ENCODE data around the gene RLIM. TPM values are rescaled to one million over a fixed set of nuclear protein-coding genes. Genes with fewer than 3 reads are reported as not detected.

The RLIM gene
- total and polyA plus RNA-seq, 2 experiments from 2014 or later, result 6.6 to 40.1 TPM

DNA sequence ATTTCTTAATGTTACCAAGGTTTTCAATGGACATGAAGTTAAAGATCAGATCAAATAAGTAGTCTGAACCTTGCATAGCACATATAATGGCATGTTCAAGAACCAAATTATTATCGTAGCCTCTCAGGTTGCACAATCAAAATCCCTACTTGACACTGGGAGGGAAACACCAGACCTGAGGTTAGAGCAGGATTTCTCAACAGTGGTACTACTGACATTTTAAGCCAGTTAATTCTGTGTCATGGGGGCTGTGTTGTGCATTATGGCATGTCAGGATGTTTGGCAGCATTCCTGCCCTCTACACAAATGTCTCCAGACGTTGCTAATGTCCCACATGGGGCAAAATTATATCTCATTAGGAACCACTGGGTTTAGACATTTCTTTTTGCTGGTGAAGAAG, 20.8 kb downstream of the RLIM start (continued):
- TF ChIP-seq STAT1 (IDR thresholded peaks at IDR 0.05; ENCODE audit: unreplicated experiment) (no peak), ZNF114 (CRISPR knock-in tag; IDR thresholded peaks at IDR 0.05) (no peak), POLR2AphosphoS5 (IDR thresholded peaks at IDR 0.05; ENCODE audit: low read depth) (no peak), CREB1 (CRISPR knock-in tag; IDR thresholded peaks at IDR 0.05; ENCODE audit: low read depth) (no peak), ZNF331 (CRISPR knock-in tag; IDR thresholded peaks at IDR 0.05; ENCODE audit: low read depth) (no peak)
- TF ChIP-seq, protein P1, sequence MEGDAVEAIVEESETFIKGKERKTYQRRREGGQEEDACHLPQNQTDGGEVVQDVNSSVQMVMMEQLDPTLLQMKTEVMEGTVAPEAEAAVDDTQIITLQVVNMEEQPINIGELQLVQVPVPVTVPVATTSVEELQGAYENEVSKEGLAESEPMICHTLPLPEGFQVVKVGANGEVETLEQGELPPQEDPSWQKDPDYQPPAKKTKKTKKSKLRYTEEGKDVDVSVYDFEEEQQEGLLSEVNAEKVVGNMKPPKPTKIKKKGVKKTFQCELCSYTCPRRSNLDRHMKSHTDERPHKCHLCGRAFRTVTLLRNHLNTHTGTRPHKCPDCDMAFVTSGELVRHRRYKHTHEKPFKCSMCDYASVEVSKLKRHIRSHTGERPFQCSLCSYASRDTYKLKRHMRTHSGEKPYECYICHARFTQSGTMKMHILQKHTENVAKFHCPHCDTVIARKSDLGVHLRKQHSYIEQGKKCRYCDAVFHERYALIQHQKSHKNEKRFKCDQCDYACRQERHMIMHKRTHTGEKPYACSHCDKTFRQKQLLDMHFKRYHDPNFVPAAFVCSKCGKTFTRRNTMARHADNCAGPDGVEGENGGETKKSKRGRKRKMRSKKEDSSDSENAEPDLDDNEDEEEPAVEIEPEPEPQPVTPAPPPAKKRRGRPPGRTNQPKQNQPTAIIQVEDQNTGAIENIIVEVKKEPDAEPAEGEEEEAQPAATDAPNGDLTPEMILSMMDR (conservative IDR thresholded peaks at IDR 0.05; ENCODE audit: low read depth in 2 of 2), result no peak
- TF ChIP-seq, protein P2, sequence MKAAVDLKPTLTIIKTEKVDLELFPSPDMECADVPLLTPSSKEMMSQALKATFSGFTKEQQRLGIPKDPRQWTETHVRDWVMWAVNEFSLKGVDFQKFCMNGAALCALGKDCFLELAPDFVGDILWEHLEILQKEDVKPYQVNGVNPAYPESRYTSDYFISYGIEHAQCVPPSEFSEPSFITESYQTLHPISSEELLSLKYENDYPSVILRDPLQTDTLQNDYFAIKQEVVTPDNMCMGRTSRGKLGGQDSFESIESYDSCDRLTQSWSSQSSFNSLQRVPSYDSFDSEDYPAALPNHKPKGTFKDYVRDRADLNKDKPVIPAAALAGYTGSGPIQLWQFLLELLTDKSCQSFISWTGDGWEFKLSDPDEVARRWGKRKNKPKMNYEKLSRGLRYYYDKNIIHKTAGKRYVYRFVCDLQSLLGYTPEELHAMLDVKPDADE (IDR thresholded peaks at IDR 0.05), result no peak

DNA sequence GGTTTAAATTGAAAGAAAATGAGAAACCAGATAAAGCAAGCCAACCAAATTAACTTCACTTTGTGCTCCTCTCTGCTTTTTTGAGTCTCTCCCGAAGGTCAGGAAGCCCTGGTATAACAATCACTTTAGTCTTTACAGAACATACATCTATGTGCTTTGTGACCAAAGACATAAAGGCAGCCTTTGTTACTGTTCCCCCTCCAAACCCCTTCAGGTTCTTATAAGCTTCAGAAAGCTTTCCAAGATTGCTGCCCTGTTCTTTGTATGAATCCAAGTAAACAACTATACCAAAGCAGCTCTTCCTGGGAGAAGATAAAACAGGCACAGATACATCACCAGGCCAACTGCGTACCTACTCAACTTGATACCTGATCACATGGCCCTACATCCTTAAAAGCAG, 28.7 kb downstream of the RLIM start:
- DNase-seq (ENCODE audit: low spot score), result no peak

DNA sequence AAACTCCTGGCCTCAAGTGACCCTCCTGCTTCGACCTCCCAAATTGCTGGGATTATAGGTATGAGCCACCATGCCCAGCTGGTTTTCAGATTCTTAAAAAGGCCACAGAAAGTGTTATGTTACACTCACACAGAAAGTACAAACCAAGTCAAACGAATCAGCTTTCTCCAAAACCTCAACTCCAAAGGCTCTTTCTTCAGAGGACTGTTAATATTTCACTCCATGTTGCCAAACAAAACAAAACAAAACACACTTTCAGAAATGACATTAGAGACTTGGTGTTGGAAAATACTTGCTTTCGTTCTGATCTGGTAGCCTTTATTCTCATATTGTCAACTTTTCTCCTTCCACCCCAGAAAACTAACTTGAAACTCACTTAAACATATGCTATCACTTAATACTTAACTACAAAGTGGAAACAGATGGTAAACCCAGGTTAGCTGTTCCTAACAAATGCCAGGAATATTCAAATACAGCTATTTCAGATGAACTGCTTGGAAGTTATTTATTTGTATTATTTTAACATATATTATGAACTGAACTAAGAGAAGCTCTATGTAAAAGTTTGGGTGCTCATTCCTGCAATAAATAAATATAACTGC, 34.7 kb downstream of the RLIM start:
- Histone ChIP-seq H3K27ac (ENCODE audit: low read depth) (no peak overlapping the region), H3K79me2 (replicated peaks; ENCODE audit: insufficient read depth) (no peaks in the 10 kb centered on the region), H3K27me3 (ENCODE audit: insufficient read depth) (no peaks in the 10 kb centered on the region), H3F3A (replicated peaks; ENCODE audit: low read depth) (no peaks in the 10 kb centered on the region), H3K4me1 (ENCODE audit: insufficient read depth) (no peaks in the 10 kb centered on the region), H2AFZ (no peak overlapping the region), H3K36me3 (ENCODE audit: insufficient read depth) (no peaks in the 10 kb centered on the region), H3K4me3 (no peak overlapping the region), H3K4me2 (no peak overlapping the region), H3K9me2 (ENCODE audit: insufficient read depth) (no peaks in the 10 kb centered on the region), H4K20me1 (replicated peaks; ENCODE audit: insufficient read depth) (no peaks in the 10 kb centered on the region)
- ATAC-seq (no peak), DNase-seq (ENCODE audit: low spot score) (no peak)
- Mint-ChIP-seq H3K4me3 (no peak overlapping the region), H3K9me3 (no peaks in the 10 kb centered on the region), H3K27ac (no peak overlapping the region), H3K27me3 (ENCODE audit: insufficient read depth, low read depth, poor library complexity) (no peaks in the 10 kb centered on the region), H3K4me1 (no peaks in the 10 kb centered on the region), H3K36me3 (ENCODE audit: low read depth) (no peaks in the 10 kb centered on the region)
- TF ChIP-seq ZNF331 (CRISPR knock-in tag; IDR thresholded peaks at IDR 0.05; ENCODE audit: low read depth) (no peak), CREB1 (CRISPR knock-in tag; IDR thresholded peaks at IDR 0.05; ENCODE audit: low read depth) (no peak)
- TF ChIP-seq, protein P3, sequence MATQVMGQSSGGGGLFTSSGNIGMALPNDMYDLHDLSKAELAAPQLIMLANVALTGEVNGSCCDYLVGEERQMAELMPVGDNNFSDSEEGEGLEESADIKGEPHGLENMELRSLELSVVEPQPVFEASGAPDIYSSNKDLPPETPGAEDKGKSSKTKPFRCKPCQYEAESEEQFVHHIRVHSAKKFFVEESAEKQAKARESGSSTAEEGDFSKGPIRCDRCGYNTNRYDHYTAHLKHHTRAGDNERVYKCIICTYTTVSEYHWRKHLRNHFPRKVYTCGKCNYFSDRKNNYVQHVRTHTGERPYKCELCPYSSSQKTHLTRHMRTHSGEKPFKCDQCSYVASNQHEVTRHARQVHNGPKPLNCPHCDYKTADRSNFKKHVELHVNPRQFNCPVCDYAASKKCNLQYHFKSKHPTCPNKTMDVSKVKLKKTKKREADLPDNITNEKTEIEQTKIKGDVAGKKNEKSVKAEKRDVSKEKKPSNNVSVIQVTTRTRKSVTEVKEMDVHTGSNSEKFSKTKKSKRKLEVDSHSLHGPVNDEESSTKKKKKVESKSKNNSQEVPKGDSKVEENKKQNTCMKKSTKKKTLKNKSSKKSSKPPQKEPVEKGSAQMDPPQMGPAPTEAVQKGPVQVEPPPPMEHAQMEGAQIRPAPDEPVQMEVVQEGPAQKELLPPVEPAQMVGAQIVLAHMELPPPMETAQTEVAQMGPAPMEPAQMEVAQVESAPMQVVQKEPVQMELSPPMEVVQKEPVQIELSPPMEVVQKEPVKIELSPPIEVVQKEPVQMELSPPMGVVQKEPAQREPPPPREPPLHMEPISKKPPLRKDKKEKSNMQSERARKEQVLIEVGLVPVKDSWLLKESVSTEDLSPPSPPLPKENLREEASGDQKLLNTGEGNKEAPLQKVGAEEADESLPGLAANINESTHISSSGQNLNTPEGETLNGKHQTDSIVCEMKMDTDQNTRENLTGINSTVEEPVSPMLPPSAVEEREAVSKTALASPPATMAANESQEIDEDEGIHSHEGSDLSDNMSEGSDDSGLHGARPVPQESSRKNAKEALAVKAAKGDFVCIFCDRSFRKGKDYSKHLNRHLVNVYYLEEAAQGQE (IDR thresholded peaks at IDR 0.05; ENCODE audit: unreplicated experiment), result no peak

More for the DNA sequence above, 28.7 kb downstream of the RLIM start:
- no peak for TF ChIP-seq ZNF114 (CRISPR knock-in tag; IDR thresholded peaks at IDR 0.05)
- TF ChIP-seq ZNF331 (CRISPR knock-in tag; IDR thresholded peaks at IDR 0.05; ENCODE audit: low read depth), result no peak
- Histone ChIP-seq H3K9me2 (ENCODE audit: insufficient read depth) (no peaks in the 10 kb centered on the region), H2AFZ (no peak overlapping the region), H3K4me2 (no peak overlapping the region), H3K36me3 (ENCODE audit: insufficient read depth) (no peaks in the 10 kb centered on the region), H3K79me2 (replicated peaks; ENCODE audit: insufficient read depth) (no peaks in the 10 kb centered on the region), H3K4me3 (no peak overlapping the region), H4K20me1 (replicated peaks; ENCODE audit: insufficient read depth) (no peaks in the 10 kb centered on the region), H3K27ac (ENCODE audit: low read depth) (no peak overlapping the region), H3K4me1 (ENCODE audit: insufficient read depth) (no peaks in the 10 kb centered on the region), H3K27me3 (ENCODE audit: insufficient read depth) (no peaks in the 10 kb centered on the region), H3F3A (replicated peaks; ENCODE audit: low read depth) (no peaks in the 10 kb centered on the region)
- Mint-ChIP-seq H3K4me1 (no peaks in the 10 kb centered on the region), H3K27ac (no peak overlapping the region), H3K4me3 (no peak overlapping the region), H3K36me3 (ENCODE audit: low read depth) (peaks cover 17% of the 10 kb centered on the region; the same call in 2 of the 3 replicates), H3K27me3 (ENCODE audit: insufficient read depth, low read depth, poor library complexity) (peaks cover 2% of the 10 kb centered on the region), H3K9me3 (no peaks in the 10 kb centered on the region)
- ATAC-seq, result no peak

All from GM23338 (cell line).